ENCODE measurements around the gene KCNQ1.

The KCNQ1 gene

GRCh38 chr11:2674658-2675131 lies 229.9 kb downstream of the KCNQ1 start:
- no peak for DNase-seq

DNA sequence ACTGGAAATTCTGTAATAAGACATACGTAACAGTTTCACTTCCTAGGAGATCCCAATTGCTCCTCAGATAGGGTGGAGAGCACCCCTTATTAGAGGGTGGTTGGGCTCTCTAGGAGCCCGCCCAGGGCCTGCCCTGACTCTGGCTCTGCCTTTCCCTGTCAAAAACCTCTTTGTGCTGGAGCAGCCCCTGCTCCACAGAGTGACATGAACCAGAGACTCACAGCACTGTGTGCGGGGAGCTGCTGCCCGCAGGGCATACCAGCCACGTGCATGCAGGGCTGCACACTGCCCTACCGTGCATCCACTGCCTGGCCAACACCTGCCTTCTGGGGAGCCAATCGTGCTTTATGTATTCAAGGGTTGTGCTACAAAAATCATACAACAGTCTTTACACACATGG lies 230.7 kb downstream of the KCNQ1 start:
- no peak for DNase-seq

DNA sequence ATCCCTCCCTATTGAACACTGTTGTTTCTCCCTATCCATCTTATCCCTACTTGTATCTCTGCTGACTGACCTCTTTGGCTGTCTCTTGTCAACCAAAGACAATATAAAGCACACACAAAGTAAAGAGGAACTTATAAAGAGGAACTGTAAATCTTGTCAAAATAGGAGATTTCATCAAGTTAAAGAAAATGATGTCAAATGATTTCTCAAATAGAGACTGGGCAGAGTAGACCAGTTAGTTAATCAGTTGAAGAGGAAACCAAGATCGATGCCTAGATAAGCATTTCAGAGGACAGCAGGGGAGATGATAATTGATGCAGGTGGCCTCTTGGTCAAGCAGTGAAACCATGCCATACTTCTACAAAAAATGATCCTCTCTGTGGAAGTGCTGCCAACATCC lies 232.3 kb downstream of the KCNQ1 start:
- no peak for DNase-seq

DNA sequence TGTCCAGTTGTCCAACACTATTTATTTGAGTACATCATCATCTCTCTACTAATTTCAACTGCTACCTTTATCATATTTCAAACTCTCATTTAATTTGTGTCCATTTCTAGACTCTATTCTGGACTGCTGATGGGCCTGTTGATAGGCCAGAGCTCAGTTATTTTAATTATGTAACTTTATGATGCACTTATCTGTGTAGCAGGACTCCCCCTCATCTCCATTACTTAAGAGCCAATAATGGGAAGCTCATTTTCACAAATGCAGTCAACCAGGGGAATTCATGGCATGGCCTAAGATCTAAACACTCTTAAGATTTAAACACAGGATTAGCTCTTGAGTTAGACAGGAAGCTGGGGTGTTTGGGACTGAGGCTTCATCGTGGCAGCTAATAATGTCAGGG lies 233.6 kb downstream of the KCNQ1 start:
- DNase-seq, result no peak

DNA sequence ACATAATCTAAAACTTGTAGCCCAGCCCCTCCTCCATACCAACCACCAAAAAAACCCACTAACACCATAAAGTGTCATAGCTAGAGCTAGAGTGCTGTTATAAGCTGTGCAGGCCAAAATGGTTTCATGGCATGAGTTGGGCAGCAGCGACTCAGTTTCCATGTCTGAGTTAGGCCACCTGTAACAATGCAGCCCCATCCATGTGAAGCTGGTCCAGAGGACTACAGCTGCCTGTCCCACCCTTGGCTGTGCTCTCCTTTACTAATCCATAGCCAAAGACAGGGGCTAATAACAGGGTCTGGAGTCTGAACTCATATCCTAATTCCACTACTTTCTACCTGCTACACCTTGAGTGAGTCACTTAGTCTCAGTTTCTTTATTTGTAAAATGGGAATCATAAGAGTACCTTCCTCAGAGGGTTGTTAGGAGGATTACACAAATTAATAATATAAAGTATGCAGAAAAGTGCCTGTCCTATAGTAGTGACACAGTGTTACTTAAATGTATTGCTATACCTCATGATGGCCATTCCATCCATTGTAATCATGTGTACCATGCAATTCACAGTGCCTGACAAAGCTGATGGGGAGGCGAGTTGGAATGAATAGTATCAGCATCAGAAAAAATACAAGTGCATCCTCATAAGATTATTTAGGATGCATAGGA lies 234.3 kb downstream of the KCNQ1 start:
- no peak for DNase-seq

- DNase-seq, result no peak
Measured at GRCh38 chr11:2681408-2682145, 236.8 kb downstream of the KCNQ1 start.

- DNase-seq, result no peak
Measured at GRCh38 chr11:2683806-2684205, 239.0 kb downstream of the KCNQ1 start.

DNA sequence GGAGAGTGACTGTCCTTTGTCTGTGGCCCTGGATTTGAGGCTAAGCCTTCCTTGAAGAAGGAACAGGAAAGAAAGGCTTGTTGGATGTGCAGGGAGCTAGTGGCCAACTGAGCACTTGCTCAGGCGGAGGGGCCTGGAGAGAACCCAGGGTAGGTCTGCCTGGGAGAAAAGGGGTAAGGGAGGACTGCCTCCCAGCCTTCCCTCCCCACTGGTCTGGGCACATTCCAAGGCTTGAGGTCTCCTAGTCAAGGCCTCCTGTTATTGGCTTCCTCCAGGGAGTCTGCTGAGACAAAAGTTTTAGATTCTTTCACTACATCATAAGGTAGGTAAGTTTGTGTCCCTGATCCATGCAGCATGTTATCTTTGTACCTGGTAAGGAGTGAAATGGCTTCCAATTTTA lies 239.8 kb downstream of the KCNQ1 start:
- DNase-seq, result no peak

DNA sequence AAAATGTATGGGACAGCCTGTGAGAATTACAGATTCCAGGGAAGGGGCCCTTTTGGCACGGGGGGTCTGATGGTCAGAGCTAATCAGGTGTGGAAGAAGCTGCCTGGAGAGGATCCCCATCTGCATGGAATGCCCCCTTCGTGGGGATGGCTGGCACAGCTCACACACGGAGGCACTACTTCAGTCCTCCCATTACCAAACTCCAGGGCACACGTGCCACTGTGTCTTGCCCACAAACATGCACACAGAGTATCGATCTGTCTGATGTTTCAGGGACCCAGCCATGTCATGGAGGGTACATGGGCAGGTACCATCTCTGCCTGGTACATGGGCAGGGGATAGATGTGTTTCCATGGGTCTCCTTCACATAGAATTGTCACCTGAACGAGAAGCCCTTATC lies 240.2 kb downstream of the KCNQ1 start:
- no peak for DNase-seq

- DNase-seq, result no peak
Measured at GRCh38 chr11:2685566-2686359, 241.0 kb downstream of the KCNQ1 start.

DNA sequence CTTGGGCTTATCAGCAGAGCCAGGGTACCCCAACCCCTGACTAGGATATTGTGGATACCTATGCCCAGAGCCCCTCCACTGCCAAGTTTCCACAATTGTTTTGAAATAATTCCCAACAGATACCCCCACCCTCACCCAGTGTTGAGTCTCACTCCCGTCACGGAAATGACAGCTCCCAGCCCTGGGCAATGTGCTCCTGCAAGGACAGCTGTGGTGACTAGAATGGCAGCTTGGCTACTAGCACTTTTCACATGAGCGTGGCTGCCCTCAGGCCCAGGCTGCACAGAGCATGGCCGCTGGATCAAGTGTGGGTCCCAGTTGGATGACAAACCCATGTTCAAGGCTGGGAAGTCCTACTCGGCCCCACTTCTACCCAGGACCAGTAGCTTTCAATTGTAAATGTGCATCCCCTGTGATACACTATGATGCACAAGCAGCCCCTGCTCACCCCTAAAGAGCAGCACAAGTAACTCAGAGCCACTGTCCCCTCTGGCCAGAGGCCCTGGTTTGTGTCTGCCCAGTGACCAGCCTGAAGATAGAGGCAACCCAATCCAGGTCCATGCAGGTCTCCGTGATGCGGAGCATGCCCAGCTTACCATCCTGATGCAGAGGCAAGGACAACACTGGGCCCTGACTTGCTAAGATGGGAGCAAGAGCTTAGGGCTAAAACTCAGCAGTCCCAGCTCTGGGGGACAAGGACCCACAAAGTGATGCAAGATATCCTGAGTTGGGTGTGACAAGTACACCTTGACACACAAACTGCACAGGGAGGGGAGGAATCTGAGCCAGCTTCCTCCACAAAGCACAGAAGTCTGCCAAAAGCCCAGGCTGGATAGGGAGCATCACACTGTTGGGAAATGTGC lies 241.8 kb downstream of the KCNQ1 start:
- no peak for DNase-seq

GRCh38 chr11:2687223-2687530 lies 242.4 kb downstream of the KCNQ1 start:
- no peak for DNase-seq

DNA sequence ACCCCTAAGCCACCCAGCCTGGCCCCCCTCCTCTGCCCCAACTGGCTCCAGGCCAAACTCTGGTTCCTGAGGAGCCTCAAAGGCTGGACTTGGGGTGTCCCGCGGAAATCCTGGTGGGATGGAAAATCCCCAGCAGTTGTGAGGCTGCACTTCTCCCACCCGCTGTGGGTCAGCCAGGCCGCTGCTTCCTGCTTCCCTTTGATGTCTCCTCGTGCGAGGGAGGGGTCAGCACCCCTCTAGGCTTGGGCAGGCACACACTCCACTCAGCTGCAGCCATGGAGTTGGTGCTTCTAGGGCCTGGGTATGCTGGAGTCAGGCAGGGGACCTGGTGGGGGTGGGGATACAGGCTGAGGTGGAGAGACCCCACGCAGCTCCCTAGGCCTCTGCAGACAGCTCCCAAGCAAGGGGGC lies 243.0 kb downstream of the KCNQ1 start:
- no peak for DNase-seq

- DNase-seq, result no peak
Measured at GRCh38 chr11:2688381-2689231, 243.8 kb downstream of the KCNQ1 start.

GRCh38 chr11:2689651-2690575 lies 245.1 kb downstream of the KCNQ1 start:
- no peak for DNase-seq

GRCh38 chr11:2690596-2691354 lies 246.0 kb downstream of the KCNQ1 start:
- no peak for DNase-seq

GRCh38 chr11:2691355-2691761 lies 246.6 kb downstream of the KCNQ1 start:
- no peak for DNase-seq

- DNase-seq, result no peak
Measured at GRCh38 chr11:2691991-2692875, 247.4 kb downstream of the KCNQ1 start.

Data from KG1 (cell line).